NCI-H187 treated with DMSO at 0.1 percent for 48 hours (cell line): ENCODE data around the gene IFIT1.
"Not testable (repeated sequence)": the region's sequence is repeated elsewhere in the genome, so short reads cannot be mapped to it uniquely, and the experiment has no call there.

Experiments
- DNase-seq: peaks from one replicate; lab custom pipeline; 2025; lab: John Stamatoyannopoulos, UW

Gene IFIT1

GRCh38 chr10:89440226-89441009 lies 48.0 kb downstream of the IFIT1 start:
- DNase-seq, result no peak

- DNase-seq, result no peak
Observed at GRCh38 chr10:89442289-89442688, 49.9 kb downstream of the IFIT1 start.

GRCh38 chr10:89444819-89445218 lies 52.4 kb downstream of the IFIT1 start:
- not testable (repeated sequence) for DNase-seq

- no peak for DNase-seq
Observed at GRCh38 chr10:89450901-89451300, 58.5 kb downstream of the IFIT1 start.

GRCh38 chr10:89452193-89452592 lies 59.8 kb downstream of the IFIT1 start:
- DNase-seq, result no peak

GRCh38 chr10:89454561-89455347 lies 62.3 kb downstream of the IFIT1 start:
- no peak for DNase-seq
